GM19463 (cell line): ENCODE measurements around the gene PTPN1.
"Not testable (repeated sequence)": the region's sequence is repeated elsewhere in the genome, so short reads cannot be mapped to it uniquely, and the experiment has no call there.

Experiments
- ATAC-seq: cut with Tn5 transposase; IDR thresholded peaks from one replicate; pipeline ENCODE4 v1.9.1; 2021; ENCODE audit warnings: mild to moderate bottlenecking, moderate library complexity; ENCODE audit not compliant: unreplicated experiment

PTPN1 gene

DNA sequence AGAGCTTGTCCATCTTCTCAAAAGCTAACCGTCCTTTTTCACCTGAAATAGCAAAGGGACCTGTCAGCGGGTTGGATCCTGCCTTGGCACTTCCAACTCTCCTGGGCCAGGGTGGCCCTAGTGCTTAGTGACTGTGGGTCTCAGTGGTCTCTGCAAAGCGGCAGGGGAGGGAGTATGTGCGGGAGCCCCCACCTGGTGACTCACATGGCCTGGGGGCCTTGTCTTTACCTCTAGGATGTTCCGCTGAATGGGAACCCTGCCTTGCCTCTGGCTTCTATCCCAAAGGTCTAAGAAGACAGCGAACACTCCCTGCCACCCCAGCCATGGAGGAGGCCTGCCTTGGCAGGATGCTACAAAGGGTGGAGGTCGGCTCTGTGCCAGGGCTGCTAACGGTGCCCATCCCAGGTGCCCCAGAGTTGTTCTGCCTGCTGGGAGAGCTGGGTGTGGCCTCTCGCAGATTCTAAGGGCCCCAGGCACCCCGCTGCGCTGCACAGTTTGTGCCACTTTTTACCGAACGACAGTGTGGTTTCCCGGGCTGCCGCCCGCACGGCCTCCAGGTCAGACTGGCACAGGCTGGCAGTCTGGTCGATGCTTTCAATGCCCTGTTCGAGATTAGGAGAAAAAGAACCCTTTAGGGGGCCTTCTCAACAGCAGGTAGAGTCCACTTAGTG lies 77.2 kb downstream of the PTPN1 start:
- ATAC-seq = no peak

DNA sequence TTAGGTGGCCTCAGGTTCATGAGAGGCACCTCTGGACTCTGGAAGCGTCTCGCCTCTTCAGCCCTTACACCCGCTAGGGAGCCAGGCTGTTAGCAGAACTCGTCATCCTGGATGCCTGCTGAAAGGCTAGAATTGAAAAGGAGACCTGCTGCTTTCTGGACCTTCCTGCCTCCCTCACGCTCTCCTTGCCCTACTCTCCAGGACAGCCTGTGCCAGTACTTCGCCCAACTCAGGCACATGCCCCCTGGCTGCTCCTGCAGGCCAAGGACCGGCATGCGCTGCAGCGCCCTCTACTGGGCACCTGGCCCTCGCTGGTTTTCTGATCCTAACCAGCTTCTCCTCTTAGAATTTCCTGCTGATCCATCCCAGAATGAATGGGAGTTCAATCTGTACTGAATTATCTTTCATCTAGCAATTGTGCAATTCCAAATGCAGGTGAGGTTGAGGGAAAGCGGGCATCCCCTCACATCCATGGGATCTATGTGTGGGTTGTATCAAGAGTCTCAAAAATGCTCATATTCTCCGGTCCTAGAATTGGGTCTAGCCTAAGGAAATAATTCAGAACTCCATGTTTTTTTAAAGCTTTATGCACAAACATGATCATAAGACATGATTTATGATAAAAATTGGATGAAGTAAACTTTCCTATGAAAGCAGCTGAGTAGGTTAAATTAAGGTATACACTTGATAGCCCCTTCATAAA lies 78.0 kb downstream of the PTPN1 start:
- ATAC-seq = no peak

DNA sequence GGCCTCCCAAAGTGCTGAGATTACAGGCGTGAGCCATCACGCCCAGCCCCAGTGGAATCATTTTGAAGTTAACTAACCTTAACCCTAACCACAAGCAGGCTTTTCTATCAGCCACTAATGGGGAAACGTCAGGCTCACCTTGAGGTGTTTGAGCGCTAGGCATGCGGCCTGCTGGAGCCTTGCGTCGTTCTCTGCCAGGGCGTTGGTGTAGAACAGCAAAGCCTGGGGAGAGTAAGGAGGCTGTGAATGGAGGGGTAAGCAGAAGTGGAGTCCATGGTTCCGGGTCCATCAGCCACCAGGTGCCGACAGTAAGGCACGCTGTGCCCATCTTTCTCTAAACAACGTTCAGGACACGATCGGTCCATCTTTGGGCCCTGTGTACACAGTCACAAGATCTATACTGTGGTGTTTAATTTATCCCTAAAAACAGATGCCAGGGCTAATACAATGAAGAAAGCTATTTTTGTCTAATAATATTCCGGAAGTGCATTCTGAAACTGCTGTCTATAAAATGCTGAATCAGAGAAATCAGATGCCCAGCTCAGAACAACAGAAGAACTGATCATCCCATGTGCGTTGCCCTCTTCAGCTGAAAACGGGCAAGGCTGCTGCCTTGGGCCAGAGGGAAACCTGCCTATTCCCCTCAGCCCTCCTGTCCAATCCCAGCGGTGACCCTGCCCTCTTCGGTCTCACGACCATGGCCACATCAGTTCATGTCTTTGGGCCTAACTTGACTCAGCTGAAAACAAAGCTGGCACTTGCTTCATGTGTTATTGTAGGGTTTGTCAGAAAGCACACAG lies 79.6 kb downstream of the PTPN1 start:
- no peak for ATAC-seq

DNA sequence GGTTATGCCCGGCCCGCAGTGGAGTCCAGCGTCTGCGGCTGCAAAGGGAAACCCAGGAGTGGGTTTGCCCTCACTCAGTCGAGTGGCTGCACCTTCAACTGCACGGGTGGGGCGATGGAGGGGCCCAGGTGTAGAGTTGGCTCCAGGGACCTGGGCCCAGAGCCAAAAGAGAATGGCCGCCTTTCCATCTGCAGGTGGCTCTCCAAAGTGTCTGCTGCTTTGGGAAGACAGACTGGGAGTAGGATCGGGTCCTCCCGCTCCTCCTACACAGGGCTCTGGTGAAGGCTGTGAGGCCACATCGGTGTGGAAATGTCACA lies 80.1 kb downstream of the PTPN1 start:
- ATAC-seq = no peak

DNA sequence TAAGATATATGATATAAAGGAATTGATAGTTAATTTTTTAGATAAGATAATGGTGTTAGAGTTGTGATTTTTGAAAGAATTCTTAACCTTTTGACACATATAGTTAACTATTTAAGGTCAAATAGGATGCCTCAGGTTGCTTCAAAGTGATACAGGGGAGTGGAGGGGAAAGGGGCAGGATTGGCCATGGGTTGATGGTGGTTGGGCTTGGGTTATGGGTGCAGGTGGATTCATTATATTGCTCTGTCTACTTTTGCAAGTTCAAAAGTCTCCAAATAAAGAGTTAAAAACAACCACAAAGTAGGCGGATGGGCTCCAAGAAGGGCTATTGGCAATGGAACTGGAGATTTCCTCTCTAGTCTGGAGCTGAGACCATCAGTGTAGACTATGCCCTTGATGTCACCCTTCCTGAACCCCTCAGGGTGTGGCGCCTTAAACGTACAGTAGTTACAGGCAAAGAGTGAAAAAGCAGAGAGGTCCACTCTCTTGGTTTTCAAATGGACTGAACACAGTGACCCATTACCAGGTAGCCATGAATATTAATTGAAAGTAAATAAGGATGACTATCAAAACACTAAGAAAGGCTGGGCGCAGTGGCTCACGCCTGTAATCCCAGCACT lies 81.2 kb downstream of the PTPN1 start:
- ATAC-seq = no peak

DNA sequence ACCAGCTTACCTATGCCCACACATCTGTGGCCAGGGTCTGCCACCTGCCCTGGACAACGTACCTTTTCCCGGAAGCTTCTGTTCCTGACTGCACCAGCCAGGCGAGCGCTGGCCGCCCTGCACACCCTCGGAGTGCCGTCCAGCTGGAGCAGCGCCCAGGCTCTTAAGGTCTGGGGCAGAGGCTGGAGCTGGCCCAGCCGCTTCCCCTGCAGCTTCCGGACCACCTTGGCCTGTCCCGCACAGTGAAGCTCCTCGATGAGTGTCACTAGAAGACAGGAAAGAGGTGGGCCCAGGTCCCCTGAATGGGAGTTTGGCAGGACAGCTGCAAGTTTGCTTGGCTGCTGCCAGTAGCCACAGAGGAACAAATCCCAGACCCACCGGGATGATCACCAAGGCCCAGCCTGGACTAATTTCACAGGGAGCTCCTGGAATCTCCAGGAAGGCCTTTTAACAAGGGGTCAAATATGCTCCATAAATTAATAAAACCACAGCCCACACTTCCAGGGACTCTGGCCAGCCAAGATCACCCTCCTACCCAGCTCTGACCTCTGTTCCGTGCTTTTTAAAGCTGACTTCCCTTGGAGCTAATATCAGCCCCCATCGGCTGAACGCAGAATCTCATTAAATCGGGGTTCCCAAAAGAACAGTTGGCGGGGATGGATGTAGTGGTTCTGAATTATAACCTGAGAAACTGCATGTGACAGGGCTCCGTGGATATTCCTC lies 82.3 kb downstream of the PTPN1 start:
- no peak for ATAC-seq

DNA sequence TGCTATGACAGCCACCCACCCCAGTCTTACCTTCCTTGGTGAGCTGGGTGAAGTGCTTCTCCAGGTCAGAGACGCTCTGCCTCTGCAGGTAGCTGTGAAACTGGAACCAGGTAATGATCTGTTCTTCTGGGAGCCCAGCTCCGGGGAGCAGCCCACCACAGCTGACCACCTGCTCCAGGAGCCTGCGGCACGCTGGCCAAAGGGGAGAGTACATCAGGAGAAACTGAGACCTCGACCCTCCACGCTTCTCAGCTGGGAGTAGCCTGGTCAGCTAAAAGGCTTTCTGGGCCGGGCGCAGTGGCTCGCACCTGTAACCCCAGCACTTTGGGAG lies 82.8 kb downstream of the PTPN1 start:
- ATAC-seq = no peak

DNA sequence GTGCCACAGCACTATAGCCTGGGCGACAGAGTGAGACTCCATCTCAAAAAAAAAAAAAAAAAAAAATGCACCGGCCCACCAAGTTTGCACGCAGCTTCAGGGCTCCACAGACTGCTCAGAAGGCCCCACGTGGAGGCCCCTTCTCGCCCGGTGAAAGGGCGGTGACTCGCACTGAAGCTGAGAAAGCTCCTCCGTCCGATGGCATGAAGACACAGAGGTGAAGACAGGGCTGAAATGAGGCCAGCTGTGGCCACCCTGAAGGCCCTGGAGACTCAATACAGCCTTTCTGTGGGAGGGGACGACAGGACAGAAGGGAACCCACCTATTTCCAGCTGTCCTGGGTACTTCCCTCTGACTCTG lies 84.0 kb downstream of the PTPN1 start:
- no peak for ATAC-seq

DNA sequence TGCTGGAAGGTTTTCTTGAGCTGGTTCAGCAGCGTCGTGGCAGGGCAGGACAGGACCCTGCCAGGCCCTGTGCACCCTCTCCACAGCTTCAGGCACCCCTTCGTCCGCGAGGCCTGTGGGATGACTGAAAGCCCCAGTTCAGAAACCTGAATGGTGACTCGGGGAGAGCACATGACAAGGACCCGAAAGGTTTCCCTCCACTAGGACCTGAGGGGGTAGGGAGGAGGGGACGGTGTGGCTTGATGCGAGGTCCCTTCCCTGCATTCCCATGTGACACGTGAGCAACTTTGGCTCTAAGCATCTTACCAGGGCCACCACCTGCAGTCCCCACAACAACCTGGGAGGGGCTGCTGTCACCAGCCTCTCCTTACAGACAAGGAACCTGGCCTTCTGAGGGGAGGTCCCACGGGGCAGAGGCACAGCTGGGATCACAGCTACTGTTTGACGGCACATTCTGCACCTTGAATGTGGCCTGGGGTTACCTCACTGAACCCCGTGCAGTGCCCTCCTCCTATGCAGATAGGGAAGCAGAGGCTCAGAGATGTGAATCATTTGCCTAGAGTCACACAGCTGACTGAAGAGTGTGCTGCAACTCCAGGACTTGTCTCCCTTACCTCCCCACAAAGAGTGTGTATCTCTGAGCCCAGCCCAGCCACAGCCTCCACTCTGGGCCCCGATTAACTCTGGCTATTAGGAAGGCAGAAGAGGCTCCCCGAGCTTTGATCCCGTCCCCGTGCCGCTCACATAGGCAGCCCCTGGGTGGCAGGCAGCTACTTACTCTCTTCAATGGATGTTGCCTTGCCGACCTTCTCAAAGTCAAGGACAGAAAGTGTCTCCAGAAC lies 84.6 kb downstream of the PTPN1 start:
- no peak for ATAC-seq

DNA sequence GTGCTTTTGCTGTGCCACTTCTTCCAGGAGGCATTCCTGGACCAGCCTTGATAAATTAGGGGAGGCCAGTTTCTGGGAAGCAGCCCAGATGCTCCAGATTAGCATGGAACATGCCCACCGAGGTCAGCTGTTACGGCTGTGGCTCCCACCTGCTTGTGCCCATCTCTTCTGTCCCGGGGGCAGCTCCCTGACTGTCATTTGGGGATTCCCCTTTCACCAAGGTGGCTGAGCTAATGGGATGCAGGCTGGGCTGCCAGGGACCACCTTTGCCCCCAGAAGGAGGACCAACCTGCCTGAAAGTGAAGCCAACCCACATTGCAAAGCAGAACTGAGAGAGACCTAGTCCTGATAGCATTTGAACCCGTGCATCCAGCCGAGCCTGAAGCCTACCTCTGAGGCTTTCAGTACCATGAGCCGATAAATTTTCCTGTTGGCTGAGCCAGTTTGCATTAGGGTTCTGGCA lies 85.3 kb downstream of the PTPN1 start:
- ATAC-seq = no peak

DNA sequence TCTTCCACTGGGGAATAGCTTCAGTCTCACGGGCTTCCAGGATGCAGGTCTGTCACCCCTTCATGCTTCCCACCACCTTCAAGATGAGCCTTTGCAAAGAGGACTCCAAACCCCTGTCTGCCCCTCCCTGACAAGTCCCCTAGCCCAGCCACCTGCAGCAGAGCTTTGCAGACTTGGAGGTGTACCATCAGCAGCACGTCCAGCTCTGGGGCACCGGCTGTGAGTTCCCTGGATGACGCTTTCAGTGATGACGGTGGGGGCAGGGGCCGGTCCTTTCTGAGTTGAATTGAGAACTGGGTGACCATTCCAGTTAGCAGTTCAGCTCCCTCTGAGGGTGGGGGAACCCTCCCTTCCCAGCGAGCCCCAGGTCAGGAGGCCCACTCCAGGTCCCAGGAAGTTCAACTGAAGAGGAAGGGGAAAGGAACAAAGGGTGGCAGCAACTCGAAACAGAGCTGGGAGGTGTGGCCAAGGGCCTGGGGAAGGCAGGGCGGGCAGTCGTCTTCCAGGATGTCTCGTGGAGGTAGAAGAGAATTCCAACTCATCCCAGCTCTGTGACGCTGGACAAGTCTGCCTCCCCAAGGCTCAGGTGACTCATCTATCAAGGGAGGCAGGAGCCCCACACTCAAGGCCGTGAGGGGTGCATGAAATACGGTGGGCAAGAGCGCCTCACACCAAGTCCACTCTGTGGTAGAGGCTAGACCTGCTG lies 86.0 kb downstream of the PTPN1 start:
- ATAC-seq = no peak

DNA sequence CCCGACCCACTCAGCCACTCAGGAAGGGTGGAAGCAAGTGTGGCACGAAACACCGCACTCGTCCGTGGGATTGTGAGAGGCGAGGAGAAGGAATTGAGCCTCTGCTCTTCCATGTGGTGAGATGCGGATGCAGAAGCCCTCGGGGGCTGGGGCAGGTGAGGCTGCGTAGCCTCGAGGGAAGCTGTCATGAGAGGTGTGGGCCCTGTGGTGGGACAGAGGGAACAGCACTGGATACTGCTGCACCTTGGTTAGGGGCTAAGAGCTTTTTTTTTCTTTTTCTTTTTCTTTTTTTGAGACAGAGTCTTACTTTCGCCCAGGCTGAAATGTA lies 86.5 kb downstream of the PTPN1 start:
- no peak for ATAC-seq

DNA sequence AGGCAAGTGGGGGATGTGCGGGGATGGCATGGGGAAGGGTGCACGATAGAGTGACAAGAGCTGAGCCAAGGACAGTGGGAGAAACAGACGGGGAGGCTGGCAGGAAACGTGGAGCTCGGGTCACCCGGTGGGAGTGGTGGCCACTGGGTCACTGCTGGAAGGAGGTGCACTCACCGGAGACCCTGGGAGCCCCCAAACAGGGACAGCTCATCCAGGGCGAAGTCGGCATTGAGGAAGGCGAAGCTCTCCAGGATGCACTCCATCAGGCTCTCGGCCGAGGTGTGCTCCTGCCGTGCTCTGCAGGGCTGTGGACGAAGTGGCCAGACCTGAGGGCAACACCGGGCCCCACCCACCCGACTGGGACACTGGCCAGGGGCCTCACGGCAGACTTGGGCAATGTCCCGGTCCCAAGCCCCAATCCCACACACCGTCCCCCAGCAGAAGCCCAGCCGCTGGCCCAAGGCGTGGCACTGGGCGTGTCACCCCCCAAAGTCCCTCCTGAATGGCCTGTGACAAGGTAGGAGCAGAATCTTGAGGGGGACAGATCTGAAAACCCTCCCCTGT lies 87.3 kb downstream of the PTPN1 start:
- ATAC-seq = no peak

DNA sequence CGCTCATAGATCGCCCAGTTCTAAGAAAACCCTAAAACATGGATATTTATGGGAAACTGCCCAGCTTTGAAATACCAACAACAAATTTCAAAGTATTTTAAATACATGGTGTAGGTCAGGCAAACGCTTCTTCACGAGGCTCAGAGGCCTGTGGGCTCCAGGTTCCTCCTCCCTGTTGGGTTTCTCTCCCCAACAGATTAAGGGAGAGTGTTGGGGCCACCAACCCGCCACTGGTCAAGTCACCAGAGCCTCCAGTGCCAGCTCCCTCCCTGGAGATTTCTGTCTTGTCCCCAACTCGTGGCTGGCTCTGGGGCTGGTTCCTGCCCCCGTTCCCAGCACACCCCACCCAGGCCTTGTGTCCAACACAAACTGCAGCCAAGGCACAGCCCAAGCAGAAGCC lies 87.9 kb downstream of the PTPN1 start:
- ATAC-seq = no peak

DNA sequence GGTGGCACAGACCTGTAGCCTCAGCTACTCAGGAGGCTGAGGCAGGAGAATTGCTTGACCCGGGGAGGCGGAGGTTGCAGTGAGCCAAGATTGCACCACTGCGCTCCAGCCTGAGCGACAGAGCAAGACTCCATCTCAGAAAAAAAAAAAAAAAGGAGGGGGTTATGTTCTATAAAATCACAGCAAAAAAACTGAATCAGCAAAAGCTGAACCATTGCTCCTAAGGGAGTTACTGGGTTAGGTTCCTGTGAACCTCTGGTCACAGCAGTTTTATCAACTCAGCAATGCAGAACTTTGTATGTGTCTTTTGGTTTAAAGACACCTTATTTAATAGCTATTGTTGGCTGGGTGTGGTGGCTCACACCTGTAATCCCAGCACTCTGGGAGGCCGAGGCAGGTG lies 88.6 kb downstream of the PTPN1 start:
- ATAC-seq = not testable (repeated sequence)

DNA sequence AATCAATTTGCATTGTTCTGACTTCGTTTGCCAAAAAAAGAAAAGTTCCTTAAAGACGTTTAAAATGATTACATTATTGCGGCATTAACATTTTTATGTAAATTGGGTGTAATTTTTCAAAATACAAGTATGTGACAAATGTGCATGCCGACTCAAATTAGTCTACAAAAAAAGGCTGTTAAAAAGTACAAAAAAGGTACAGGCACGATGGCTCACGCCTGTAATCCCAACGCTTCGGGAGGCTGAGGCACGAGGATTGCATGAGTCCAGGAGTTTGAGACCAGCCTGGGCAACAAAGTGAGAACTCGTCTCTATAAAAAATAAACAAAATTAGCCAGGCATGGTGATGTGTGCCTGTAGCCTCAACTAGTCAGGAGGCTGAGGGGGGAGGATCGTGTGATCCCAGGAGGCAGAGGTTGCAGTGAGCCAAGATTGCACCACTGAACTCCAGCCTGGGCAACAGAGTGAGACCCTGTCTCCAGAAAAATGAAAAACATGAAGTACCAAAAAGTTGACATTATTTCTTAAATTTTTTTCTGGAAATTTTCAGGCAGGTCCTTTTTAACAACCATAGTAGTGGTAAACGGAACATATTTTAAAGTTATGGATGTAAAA lies 90.2 kb downstream of the PTPN1 start:
- ATAC-seq = no peak

DNA sequence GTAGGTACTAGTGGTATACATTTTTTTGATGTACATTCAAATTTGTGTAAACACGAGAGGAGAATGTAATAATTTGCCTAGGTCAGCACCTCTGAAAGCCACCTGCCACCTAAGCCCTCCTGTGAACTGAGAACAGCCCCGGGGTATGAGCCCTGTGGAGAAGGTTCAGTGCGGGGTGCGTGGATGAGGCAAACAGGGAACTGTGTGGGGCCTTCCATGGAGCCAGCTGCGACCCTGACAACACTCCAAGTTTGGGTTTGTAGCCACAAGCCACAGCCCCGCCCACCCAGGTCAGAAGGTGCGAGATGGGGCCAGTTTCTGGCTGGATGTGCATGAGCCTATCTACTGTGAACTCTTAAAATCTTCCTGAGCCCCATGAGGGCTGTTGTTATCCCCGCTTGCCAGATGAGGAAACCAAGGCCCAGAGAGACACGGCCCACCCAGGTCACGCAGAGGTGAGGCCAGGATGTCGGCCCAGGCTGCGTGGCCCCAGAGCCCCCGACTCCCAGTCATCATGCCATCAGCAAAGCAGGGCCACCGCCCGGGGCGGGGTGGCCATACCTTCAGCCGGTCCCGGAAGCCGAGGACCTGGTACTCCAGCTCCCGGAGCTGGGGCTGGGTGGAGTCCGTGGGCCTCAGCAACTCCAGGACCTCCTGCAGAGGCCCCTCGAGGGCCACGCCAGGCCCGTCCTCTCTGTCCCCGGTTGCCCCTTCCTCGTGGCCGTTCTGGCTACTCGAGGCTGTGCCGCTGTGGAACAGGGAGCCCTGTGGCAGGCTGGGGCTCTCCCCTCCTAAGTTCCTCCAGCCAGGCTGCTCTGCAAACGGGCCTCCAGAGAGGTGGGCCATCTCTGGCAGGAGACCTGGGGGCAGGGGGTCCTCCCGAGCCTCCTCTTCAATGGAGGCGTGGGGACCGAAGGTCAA lies 91.6 kb downstream of the PTPN1 start:
- ATAC-seq = no peak
